ENCODE results near the gene FLAD1. TPM values are rescaled to one million over a fixed set of nuclear protein-coding genes. Genes with fewer than 3 reads are reported as not detected.

FLAD1 gene
- total and polyA plus RNA-seq, 2 experiments from 2014 or later = 74.5 to 75.0 TPM

DNA sequence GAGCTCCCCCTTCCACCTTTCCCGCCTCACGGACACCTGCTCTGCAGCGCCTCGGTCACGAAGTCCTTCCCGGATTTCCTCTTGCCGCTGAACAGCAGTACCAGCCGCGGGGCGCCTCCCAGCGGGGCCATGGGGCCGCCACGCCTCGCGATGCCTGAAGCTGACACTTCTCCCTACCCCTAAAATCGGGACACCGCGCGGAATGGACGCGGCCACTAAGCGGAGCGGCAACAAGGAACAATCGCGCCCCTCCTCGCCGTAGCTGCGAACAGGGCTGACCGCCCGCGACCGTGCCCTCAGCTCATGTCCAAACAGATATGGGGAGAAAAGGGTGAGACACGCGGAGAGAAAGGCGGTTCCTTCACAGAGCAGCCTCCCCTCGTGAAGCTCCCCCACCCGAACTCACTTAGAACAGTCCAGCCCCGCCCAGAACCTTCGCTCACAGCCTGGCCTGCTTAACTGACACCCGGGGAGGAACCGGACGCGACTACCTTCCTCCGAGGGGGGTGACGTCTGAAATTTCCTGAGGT lies 46.5 kb upstream of the FLAD1 start, which contains the start of gene PMVK:
TSS of gene PMVK (minus strand) at position 165 of the 530 bp plus-strand sequence. CDS start at position 131, 34 bp downstream.
- peaks cover 27% of the 10 kb centered on the region for H3K27me3 Mint-ChIP-seq (ENCODE audit: insufficient read depth, low read depth, poor library complexity)
- H3K4me1 ChIP-seq (ENCODE audit: insufficient read depth) = peaks cover 16% of the 10 kb centered on the region

More for the DNA sequence above, 46.5 kb upstream of the FLAD1 start, which contains the start of gene PMVK:
- Histone ChIP-seq H3K36me3 (ENCODE audit: insufficient read depth) (no peaks in the 10 kb centered on the region), H4K20me1 (replicated peaks; ENCODE audit: insufficient read depth) (no peaks in the 10 kb centered on the region), H2AFZ (peak within 1 kb of the TSS; percentile 53), H3K9me2 (ENCODE audit: insufficient read depth) (no peaks in the 10 kb centered on the region; the same call in 1 of the 2 replicates), H3K4me2 (peak within 1 kb of the TSS; percentile 84), H3K79me2 (replicated peaks; ENCODE audit: insufficient read depth) (no peaks in the 10 kb centered on the region; the same call in 1 of the 2 replicates), H3K4me3 (peak within 1 kb of the TSS; percentile 64), H3K27me3 (ENCODE audit: insufficient read depth) (no peaks in the 10 kb centered on the region; the same call in 1 of the 2 replicates), H3K27ac (ENCODE audit: low read depth) (peak within 1 kb of the TSS; percentile 89), H3F3A (replicated peaks; ENCODE audit: low read depth) (peaks cover 10% of the 10 kb centered on the region)
- H3K4me3 Mint-ChIP-seq = peak within 1 kb of the TSS; percentile 87
- peak within 1 kb of the TSS; percentile 100 for H3K27ac Mint-ChIP-seq
- peaks cover 4% of the 10 kb centered on the region; the same call in 1 of the 3 replicates for H3K36me3 Mint-ChIP-seq (ENCODE audit: low read depth)
- TF ChIP-seq, protein P1, sequence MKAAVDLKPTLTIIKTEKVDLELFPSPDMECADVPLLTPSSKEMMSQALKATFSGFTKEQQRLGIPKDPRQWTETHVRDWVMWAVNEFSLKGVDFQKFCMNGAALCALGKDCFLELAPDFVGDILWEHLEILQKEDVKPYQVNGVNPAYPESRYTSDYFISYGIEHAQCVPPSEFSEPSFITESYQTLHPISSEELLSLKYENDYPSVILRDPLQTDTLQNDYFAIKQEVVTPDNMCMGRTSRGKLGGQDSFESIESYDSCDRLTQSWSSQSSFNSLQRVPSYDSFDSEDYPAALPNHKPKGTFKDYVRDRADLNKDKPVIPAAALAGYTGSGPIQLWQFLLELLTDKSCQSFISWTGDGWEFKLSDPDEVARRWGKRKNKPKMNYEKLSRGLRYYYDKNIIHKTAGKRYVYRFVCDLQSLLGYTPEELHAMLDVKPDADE (IDR thresholded peaks at IDR 0.05) = no peak
- TF ChIP-seq NANOG (IDR thresholded peaks at IDR 0.05; ENCODE audit: borderline replicate concordance) (no peak), EZH2 (IDR thresholded peaks at IDR 0.05; ENCODE audit: low read depth, unreplicated experiment) (no peak), CREB1 (CRISPR knock-in tag; IDR thresholded peaks at IDR 0.05; ENCODE audit: low read depth) (peak; percentile 18; the same call in 1 of the 2 replicates), ZNF114 (CRISPR knock-in tag; IDR thresholded peaks at IDR 0.05) (no peak), JUNB (IDR thresholded peaks at IDR 0.05; ENCODE audit: unreplicated experiment) (peak; percentile 38), POLR2AphosphoS5 (IDR thresholded peaks at IDR 0.05; ENCODE audit: low read depth) (peak; percentile 84), STAT1 (IDR thresholded peaks at IDR 0.05; ENCODE audit: unreplicated experiment) (no peak), EZH2phosphoT487 (IDR thresholded peaks at IDR 0.05; ENCODE audit: unreplicated experiment) (no peak), ZNF331 (CRISPR knock-in tag; IDR thresholded peaks at IDR 0.05; ENCODE audit: low read depth) (no peak)
- TF ChIP-seq, protein P2, sequence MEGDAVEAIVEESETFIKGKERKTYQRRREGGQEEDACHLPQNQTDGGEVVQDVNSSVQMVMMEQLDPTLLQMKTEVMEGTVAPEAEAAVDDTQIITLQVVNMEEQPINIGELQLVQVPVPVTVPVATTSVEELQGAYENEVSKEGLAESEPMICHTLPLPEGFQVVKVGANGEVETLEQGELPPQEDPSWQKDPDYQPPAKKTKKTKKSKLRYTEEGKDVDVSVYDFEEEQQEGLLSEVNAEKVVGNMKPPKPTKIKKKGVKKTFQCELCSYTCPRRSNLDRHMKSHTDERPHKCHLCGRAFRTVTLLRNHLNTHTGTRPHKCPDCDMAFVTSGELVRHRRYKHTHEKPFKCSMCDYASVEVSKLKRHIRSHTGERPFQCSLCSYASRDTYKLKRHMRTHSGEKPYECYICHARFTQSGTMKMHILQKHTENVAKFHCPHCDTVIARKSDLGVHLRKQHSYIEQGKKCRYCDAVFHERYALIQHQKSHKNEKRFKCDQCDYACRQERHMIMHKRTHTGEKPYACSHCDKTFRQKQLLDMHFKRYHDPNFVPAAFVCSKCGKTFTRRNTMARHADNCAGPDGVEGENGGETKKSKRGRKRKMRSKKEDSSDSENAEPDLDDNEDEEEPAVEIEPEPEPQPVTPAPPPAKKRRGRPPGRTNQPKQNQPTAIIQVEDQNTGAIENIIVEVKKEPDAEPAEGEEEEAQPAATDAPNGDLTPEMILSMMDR (conservative IDR thresholded peaks at IDR 0.05; ENCODE audit: low read depth in 2 of 2) = peak in 1 of 2 experiments; percentile 45; a peak in 3 of 4 replicates
- TF ChIP-seq, protein P3, sequence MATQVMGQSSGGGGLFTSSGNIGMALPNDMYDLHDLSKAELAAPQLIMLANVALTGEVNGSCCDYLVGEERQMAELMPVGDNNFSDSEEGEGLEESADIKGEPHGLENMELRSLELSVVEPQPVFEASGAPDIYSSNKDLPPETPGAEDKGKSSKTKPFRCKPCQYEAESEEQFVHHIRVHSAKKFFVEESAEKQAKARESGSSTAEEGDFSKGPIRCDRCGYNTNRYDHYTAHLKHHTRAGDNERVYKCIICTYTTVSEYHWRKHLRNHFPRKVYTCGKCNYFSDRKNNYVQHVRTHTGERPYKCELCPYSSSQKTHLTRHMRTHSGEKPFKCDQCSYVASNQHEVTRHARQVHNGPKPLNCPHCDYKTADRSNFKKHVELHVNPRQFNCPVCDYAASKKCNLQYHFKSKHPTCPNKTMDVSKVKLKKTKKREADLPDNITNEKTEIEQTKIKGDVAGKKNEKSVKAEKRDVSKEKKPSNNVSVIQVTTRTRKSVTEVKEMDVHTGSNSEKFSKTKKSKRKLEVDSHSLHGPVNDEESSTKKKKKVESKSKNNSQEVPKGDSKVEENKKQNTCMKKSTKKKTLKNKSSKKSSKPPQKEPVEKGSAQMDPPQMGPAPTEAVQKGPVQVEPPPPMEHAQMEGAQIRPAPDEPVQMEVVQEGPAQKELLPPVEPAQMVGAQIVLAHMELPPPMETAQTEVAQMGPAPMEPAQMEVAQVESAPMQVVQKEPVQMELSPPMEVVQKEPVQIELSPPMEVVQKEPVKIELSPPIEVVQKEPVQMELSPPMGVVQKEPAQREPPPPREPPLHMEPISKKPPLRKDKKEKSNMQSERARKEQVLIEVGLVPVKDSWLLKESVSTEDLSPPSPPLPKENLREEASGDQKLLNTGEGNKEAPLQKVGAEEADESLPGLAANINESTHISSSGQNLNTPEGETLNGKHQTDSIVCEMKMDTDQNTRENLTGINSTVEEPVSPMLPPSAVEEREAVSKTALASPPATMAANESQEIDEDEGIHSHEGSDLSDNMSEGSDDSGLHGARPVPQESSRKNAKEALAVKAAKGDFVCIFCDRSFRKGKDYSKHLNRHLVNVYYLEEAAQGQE (IDR thresholded peaks at IDR 0.05; ENCODE audit: unreplicated experiment) = peak; percentile 32
- TF ChIP-seq, protein P4, sequence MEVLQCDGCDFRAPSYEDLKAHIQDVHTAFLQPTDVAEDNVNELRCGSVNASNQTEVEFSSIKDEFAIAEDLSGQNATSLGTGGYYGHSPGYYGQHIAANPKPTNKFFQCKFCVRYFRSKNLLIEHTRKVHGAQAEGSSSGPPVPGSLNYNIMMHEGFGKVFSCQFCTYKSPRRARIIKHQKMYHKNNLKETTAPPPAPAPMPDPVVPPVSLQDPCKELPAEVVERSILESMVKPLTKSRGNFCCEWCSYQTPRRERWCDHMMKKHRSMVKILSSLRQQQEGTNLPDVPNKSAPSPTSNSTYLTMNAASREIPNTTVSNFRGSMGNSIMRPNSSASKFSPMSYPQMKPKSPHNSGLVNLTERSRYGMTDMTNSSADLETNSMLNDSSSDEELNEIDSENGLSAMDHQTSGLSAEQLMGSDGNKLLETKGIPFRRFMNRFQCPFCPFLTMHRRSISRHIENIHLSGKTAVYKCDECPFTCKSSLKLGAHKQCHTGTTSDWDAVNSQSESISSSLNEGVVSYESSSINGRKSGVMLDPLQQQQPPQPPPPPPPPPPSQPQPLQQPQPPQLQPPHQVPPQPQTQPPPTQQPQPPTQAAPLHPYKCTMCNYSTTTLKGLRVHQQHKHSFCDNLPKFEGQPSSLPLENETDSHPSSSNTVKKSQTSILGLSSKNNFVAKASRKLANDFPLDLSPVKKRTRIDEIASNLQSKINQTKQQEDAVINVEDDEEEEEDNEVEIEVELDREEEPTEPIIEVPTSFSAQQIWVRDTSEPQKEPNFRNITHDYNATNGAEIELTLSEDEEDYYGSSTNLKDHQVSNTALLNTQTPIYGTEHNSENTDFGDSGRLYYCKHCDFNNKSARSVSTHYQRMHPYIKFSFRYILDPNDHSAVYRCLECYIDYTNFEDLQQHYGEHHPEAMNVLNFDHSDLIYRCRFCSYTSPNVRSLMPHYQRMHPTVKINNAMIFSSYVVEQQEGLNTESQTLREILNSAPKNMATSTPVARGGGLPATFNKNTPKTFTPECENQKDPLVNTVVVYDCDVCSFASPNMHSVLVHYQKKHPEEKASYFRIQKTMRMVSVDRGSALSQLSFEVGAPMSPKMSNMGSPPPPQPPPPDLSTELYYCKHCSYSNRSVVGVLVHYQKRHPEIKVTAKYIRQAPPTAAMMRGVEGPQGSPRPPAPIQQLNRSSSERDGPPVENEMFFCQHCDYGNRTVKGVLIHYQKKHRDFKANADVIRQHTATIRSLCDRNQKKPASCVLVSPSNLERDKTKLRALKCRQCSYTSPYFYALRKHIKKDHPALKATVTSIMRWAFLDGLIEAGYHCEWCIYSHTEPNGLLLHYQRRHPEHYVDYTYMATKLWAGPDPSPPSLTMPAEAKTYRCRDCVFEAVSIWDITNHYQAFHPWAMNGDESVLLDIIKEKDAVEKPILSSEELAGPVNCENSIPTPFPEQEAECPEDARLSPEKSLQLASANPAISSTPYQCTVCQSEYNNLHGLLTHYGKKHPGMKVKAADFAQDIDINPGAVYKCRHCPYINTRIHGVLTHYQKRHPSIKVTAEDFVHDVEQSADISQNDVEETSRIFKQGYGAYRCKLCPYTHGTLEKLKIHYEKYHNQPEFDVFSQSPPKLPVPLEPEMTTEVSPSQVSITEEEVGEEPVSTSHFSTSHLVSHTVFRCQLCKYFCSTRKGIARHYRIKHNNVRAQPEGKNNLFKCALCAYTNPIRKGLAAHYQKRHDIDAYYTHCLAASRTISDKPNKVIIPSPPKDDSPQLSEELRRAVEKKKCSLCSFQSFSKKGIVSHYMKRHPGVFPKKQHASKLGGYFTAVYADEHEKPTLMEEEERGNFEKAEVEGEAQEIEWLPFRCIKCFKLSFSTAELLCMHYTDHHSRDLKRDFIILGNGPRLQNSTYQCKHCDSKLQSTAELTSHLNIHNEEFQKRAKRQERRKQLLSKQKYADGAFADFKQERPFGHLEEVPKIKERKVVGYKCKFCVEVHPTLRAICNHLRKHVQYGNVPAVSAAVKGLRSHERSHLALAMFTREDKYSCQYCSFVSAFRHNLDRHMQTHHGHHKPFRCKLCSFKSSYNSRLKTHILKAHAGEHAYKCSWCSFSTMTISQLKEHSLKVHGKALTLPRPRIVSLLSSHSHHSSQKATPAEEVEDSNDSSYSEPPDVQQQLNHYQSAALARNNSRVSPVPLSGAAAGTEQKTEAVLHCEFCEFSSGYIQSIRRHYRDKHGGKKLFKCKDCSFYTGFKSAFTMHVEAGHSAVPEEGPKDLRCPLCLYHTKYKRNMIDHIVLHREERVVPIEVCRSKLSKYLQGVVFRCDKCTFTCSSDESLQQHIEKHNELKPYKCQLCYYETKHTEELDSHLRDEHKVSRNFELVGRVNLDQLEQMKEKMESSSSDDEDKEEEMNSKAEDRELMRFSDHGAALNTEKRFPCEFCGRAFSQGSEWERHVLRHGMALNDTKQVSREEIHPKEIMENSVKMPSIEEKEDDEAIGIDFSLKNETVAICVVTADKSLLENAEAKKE (CRISPR knock-in tag; IDR thresholded peaks at IDR 0.05) = no peak
- DNase-seq (ENCODE audit: low spot score) (peak; percentile 98), ATAC-seq (peak; percentile 85)
- peaks cover 23% of the 10 kb centered on the region for H3K4me1 Mint-ChIP-seq
- peaks cover 3% of the 10 kb centered on the region; the same call in 1 of the 3 replicates for H3K9me3 Mint-ChIP-seq

Measured in GM23338 (cell line).